ENCODE data around the gene GADL1. TPM values are rescaled to one million over a fixed set of nuclear protein-coding genes. Genes with fewer than 3 reads are reported as not detected.
A peak's percentile ranks its signal among the peaks of the same experiment; 100 is the strongest.

Gene GADL1, protein sequence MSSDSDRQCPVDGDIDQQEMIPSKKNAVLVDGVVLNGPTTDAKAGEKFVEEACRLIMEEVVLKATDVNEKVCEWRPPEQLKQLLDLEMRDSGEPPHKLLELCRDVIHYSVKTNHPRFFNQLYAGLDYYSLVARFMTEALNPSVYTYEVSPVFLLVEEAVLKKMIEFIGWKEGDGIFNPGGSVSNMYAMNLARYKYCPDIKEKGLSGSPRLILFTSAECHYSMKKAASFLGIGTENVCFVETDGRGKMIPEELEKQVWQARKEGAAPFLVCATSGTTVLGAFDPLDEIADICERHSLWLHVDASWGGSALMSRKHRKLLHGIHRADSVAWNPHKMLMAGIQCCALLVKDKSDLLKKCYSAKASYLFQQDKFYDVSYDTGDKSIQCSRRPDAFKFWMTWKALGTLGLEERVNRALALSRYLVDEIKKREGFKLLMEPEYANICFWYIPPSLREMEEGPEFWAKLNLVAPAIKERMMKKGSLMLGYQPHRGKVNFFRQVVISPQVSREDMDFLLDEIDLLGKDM
- 3.3 TPM for total RNA-seq

DNA sequence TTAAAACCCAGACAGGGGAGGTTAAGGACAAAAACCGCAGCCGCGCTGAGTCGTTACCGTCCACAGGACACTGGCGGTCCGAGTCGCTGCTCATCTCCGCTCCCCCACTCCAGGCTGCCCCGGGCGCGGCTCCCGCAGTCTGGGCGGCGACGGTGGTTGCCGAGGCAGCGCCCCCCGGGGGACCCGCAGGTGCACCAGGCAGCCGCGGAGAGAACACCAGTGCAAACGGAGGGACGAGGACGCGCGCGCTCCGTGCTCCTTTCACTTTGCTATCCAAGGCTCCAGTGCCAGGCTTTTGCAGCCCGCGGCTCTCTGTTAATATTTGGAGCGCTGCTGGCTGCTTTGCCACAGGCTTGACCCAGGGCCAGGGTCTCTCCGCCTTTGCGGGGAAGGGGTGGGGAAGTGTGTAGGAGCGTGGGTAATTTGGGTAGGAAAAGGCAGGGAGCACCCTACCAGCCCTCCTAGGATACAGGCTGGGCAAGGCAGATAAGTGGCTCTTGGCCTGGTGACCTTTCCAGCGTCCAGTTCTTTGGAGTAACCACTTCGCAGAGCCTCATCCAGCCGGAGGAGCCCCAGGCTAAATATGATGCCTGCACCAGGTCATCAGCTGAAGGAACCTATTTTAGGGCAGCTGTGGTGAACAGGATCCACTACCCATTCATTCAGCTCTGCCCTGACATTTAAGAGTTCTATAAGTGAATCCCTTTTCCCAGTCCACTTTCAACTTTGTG is at the start of gene GADL1:
GADL1 (minus strand) TSS at position 141 of the 731 bp plus-strand sequence; CDS start at position 94, 47 bp downstream.
- no peak for DNase-seq

DNA sequence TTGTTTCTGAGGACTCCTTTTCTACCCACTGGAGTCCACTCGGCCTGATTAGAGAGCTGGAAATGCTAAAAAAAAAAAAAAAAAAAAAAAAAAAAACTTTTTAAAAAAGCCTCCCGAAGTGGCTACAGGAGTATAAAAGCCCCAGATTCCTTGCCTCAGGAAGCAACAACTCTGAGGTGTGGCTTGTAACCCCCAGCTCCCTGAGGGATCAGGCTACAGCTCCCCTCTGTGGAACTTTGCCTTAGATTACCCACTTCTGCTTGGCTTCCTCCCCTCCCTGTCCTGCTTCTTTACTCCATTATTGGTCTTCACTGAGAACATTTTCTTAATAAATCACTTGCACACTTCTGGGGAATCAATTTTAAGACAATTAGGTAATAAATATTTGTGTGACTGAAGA is 49.7 kb upstream of the GADL1 start:
- no peak for DNase-seq

DNA sequence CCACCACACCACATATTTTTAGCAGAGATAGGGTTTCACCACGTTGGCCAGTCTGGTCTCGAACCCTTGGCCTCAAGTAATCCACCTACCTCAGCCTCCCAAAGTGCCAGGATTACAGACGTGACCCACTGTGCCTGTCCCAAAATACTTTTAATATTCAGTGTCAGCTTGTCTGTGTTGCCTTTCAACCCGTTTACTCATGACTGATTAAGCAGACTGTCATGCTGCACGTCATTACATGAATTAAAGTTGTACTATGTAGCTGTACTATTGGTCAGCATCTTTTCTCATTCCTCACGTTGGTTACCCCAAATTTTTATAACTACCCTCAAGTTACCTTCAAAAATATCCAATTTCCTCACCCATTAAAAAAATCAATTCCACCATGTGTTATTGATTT is 48.7 kb upstream of the GADL1 start:
- DNase-seq: no peak

DNA sequence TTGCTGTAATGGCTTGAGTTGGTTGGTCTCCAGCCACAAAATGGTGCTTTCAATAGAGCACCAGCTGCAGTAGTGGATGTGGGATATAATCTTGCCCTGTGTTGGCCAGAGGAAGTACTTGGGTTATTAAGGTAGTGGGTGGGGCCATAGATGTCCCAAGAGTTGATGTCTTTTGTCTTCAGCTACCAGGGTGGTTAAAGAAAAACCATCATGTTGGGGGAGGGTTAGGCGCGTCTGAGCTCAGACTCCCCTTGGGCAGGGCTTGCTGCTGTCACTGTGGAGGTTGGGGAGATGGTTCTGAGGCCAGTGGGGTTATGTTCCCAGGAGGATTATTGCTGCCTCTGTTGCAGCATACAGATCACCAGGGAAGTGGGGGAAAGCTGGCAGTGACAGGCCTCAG is 46.9 kb upstream of the GADL1 start:
- DNase-seq: no peak

DNA sequence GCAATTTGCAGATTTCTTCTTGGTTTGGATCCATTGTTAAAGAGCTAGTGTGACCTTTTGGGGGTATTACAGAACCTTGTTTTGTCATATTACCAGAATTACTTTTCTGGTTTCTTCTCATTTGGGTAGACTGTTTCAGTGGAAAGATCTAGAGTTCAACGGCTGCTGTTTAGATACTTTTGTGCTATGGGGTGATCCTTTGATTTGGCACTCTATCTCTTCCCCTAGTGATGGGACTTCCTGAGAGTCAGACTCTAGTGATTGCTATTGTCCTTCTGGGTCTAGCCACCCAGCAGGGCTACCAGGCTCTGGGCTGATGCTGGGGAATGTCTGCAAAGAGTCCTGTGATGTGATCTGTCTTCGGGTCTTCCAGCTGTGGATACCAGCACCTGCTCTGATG is 46.3 kb upstream of the GADL1 start:
- DNase-seq: no peak

DNA sequence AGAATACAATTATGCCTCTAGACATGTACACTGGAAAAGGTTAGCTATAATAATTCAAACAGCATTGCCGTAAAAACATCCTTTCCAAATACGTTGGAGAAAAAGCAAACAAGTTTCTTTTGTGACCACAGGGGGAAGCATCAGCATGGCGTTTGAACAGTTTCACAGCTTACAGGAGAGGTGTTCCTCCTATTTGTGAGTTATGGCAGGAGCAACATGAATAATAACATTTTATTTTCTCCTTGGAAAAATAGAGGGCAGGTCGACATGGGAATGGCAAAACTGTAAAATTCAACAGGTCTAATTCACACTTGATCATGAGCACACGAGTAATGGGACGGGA is 39.7 kb upstream of the GADL1 start:
- peak; percentile 9 for DNase-seq

DNA sequence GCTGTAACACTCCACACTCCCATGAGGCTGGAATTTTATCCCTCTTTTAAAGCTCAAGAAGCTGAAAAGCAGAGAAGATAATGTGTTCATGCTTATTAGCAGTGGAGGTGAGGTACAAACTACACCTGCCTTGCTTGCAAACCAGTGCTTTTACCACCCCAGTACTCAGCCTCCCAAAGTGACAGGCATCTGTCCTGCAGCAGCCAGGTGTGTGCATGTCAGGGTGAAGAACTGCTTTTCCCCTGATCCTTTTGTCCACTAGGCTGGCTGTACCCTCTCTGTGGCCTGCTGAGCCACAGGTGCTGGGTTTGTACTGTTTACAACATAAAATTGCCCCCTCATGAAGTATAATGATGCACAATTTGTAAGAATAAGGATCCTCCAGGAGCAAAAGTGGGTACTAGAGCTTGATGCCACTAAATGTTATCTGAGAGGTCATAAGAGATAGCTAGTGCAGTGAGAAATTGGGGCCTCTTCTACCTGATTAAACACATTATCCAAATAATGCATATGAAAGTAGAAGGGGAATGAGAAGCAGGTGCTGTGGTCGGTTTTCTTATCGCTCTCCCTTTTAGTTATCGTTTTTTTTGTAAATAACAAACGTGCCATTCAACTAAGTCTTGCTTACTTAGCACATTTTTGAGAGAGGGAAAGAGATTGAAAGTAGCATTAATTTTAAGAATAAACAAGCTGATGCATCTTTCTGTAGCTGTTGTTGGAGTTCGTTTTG is 39.2 kb upstream of the GADL1 start:
- DNase-seq: no peak

DNA sequence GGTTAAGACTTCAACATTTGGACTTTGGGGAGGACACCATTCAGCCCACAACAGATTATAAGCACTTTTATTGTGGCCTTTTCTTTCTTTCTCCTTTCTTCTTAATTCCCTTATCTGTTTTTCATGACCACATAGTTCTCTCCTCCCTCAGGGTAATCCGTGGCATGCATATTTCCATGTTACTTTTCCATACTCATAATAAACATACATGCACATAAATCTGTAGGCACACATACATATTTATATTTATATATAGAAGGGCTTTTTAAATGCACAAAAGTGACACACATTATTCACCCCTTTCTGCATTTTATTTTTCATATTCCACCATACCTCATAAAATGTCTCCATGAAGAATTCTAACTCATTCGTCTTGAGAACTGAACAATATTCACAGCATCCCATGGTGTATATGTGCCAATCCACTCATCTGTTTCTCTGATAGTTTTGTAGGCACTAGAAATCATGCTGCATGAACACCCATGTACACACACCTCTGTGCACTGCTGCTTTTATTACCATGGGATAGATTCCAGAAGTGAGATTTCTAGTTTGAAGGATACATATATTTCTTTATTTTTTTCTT is 38.1 kb upstream of the GADL1 start:
- DNase-seq: no peak

DNA sequence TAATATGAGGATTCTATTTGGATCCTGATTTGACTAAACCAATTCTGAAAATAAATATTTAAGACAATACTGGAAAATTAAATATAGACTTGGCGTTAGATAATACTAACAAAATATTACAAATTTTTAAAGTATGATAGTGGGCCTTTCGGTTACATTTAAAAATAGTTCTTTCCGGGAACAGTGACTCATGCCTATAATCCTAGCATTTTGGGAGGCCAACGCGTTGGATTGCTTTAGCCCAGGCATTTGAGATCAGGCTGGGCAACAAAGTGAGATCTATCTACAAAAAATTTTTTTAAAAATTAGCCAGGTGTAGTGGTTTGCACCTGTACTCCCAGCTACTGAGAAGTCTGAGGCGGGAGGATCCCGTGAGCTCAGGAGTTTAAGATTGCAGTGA is 30.3 kb upstream of the GADL1 start:
- no peak for DNase-seq

DNA sequence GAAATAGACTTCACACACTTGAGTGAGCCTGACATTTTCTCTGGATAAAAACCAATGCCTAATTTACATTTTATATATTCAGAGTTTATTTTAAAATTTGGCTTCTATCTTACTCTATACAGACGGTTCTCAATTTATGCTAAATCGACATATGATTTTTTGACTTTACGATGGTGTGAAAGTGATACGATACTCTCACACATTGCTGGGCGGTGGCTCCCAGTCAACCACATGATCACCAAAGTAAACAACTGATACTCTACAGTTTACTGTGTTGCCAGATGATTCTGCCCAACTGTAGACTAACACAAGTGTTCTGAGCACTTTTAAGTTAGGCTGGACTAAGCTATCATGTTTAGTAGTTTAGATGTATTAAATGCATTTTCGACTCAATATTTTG is 25.1 kb upstream of the GADL1 start:
- DNase-seq: no peak

DNA sequence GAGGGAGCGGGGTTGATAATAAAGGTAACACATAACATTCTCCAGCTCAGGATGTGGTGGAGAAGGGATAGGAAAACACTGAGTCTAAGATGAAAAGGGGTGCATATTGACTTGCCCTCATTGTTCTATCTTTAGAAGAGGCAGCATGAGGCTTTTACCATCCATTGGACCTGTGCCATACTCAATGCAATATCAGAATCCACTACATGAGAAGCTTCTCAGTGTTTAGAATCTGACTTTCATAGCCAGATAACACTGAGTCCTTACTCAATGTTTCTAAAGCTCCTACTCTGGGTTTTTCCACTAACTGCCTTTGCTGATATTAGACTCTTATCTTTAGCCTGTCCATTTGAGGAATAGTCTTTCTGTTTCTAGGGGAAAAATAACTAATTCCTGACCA is 24.3 kb upstream of the GADL1 start:
- no peak for DNase-seq

DNA sequence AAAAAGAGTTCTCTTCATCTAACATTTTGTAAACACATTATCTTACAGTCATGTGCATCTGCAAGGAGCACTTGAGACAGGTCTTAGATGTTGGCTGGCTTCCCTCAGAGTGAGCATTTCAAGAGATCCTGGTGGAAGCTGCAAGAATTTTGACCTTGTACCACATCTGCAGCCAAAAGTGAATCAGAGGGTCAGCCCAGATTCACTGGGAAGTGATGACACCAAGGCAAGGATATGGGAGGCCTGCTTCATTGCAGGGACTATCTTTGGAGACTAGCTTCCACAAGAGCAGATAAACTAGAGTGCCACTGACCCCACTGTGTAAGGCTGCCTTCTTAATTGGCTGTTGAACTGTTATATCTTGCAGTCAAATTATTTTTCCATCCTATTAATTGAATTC is 21.3 kb upstream of the GADL1 start:
- DNase-seq: no peak

DNA sequence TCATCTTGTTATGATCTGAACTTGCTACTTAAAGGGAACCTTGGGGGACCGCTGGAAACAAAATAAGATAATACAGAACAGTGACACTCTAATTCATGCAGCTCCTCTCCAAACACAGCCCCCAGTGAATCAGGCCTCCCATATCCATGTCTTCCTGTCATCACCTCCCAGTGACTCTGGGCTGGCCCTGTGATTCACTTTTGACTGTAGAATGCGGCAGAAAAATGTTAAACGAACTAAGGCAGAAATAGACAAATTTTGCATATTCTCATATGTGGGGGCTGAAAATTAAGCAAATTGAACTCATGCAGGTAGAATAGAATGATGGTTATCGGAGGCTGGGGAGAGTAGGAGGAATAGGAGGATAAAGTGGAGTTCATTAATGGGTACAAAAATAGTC is 20.2 kb upstream of the GADL1 start:
- DNase-seq: no peak

DNA sequence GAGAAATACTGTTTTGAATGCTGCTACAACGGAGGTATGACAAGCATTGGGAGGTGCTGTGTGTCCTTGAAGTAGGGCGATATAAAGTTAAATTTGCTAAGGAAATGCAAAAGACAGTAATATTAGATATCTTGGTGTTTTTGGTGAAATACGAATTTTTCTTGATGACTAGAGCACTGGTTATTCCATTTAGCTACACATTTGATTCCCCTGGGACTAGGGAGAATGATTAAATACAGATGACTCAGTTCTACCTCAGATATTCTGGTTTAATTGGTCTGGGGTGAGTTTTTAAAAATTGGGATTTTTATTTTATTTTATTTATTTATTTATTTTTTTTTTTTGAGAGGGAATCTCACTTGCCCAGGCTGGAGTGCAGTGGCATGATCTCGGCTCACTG is 18.7 kb upstream of the GADL1 start:
- no peak for DNase-seq

DNA sequence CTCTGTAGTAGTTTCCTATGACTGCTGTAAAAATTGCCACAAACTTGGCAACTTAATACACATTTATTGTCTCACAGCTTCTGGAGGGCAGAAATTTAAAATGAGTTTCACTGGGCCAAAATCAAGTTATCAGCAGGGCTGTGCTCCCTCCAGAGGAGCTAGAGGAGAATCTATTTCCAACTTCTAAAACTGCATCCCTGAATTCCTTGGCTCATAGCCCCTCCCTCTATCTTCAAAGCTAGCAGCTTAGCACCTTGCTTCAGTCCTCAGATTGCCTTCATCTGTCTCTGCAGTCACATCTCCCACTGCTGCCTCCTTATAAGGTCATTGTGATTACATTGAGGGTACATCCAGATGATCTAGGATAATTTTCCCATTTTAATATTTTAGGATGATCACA is 17.8 kb upstream of the GADL1 start:
- DNase-seq: no peak

DNA sequence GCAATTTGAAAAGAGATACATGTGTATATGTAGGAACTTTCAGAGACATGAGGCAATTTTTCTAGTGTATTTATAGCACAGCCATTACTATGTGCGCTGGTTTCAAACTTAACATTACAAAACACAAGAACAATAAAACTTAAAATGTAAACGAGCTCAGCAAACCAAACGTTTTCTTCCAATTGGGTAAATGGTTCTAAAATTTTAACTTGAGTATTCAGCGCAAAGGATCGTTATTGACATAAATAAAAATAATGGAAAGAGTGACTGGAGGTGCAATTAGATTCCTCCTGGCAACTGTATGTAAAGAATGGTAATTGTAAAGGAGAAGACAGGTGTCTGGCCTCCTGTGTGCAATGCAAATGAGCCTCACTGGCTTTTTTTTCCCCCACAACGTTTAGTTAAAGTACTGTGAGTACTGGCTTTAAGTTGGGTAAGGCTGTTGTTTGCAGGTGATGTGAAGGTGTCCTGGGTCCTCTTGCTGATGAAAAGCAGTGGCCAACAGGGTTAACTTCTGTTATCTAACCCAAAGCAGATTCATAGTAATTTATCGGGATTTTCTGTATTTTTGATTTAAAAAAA is 14.1 kb upstream of the GADL1 start:
- no peak for DNase-seq

DNA sequence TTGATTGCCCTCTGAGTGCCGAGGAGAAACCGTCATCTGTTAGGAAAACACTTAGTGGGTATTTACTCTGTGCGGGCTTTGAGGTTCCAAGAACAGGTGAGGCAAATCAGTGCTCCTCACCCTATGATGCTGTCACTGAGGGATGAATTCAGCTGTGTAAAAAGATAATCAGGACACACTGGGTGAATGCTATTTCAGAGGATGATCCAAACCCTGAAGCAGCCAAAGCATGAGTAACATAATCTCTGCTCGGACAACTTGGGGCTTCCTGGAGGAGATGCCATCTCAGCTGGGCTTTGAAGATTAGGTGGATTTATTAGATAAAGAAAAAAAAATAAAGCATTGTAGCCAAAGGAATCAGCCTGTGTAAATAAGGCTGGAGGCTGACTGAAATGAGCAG is 10.5 kb upstream of the GADL1 start:
- DNase-seq: no peak

DNA sequence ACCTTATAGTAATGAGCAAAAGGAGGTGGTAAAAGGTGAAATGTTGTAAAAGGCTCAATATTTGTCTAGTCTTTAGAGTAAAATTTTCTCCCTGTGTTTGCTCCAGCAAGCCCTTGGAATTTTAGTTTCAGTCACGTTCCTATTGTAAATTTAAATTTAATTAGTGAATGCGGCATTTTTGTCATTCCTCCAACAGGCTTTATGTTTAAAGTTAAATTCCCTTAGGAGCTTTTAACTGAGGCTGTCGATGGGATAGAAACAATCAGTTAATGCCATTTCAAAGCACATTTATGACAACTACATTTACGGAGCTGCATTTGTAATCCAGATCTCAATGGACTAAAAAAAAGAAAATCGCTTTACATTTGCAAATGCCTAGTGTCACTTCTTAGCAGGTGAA is 868 bp upstream of the GADL1 start:
- DNase-seq: no peak

DNA sequence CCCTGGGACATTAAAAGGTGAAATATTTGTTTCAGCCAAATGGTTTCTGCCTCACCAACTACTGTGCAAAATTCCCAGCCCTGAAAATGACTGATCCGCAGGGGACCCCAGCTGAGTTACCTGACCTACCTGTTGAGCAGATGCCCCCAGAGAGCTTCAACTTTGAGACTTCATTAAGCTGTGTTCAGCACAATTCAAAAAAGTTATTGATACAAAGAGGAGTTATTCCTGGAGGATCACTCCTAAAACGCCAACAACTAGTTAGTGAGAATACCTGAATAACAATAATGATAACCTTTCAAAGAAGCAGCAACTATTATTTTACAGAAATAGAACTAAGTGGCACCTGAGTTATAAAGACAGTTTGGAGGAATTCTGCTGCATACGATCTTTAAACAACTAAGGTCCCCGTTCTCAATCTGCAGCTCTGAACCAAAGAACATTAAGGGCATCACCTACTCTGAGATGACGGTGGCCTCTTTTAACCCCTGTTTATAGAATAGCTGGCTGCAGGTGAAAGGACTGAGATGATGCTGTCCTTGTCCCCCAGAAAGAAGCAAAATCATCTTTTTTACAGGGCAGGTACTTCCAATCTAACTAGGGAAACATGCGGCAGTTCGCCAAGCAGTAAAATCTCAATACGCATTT is 659 bp downstream of the GADL1 start:
- no peak for DNase-seq

DNA sequence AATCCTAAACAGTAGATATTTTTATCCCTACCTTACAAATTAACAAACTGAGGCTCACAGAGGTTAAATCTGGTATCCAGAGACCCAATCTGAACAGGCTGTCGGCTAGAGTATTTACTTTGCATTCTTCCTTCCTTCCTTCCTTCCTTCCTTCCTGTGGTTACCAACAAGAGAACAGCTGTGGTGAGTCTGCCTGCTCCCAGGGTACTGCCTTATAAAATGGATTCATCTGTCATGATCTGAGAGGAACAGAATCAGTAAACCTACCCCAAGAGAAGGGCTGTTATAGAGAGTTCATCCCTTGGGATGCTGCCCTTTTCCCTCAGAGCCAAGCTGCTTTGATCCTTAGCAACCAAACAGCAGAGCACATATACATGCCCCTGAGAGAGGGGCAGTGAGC is 3.6 kb downstream of the GADL1 start:
- DNase-seq: no peak

DNA sequence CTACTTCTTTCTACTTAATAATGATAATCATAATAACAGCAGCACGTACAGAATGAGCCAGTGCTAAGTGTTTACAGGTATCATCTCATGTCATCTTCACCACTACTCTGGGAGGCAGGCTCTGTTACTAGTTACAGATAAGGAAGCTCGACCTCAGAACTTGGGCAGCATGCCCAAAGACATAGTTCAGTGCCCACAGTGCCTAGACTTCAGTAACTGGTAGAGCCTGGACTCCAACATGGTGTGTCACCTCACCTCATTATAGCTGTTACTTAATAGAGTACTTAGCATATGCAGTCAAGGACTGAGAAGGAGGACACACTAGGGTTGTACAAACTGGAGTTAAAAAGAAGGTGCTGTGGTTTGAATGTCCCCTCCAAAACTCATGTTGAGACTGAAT is 7.6 kb downstream of the GADL1 start:
- no peak for DNase-seq

DNA sequence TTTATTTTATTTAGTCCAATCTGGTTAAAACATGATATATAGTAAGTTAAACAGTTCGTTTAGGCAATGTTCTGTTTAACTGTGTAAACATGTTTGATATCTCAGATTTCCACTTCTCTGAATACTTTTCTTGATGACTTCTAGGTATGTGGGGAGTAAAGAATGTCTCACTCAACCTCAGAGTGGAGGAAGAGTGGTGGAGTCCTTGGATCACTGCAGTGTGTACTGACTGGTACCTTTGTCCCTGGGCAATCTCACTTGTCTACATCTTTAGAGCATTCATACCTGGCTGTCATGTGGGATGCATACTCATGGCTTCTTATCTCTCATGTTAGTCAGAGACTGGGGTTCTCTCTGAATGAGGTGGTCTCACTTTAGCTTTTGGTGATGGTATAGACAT is 15.6 kb downstream of the GADL1 start:
- no peak for DNase-seq

All from skin of body (tissue), 2 donors.